K562 (cell line): ENCODE data around the gene SNX17. TPM values are rescaled to one million over a fixed set of nuclear protein-coding genes. Genes with fewer than 3 reads are reported as not detected.

Source experiments
- AFF4 ChIP-seq: sonication (generic); formaldehyde crosslinking; IDR thresholded peaks from 2 replicates; pipeline ENCODE4 v1.8.0; 2023; ENCODE audit warnings: mild to moderate bottlenecking, missing genetic modification reagents
- BCOR ChIP-seq: fragments of 450-650 bp; IDR thresholded peaks from 2 replicates; pipeline ENCODE4 v1.6.1; 2016
- CREBBP ChIP-seq: IDR thresholded peaks from one replicate; pipeline ENCODE4 v1.6.1; 2012; ENCODE audit warnings: low read depth, mild to moderate bottlenecking, control low read depth, inconsistent platforms, low read length
- GATAD2B ChIP-seq: fragments of 450-650 bp; IDR thresholded peaks from 2 replicates; pipeline ENCODE4 v1.6.1; 2017; ENCODE audit warnings: mild to moderate bottlenecking, borderline replicate concordance
- GTF2F1 ChIP-seq: IDR thresholded peaks from 2 replicates; pipeline ENCODE4 v1.6.1; 2011; ENCODE audit warnings: low read depth, low read length, improper control_type of control experiment
- HMG20A ChIP-seq: fragments of 450-650 bp; formaldehyde crosslinking; conservative IDR thresholded peaks from 2 replicates; pipeline ENCODE4 v1.4.0; 2020; ENCODE audit warnings: mild to moderate bottlenecking, mixed read lengths
- IRF2 ChIP-seq: sonication (generic); formaldehyde crosslinking; IDR thresholded peaks from 2 replicates; pipeline ENCODE4 v1.8.1; 2022; ENCODE audit warnings: mild to moderate bottlenecking, missing genetic modification reagents
- KDM4B ChIP-seq, 2 experiments: fragments of 450-650 bp in 1 of 2; sonication (generic) in 1 of 2; IDR thresholded peaks; 2 replicates each; pipeline ENCODE4 v1.6.1; 2016 to 2017; ENCODE audit warnings: borderline replicate concordance in 2 of 2, antibody characterized with exemption in 1 of 2, low read depth in 1 of 2, mild to moderate bottlenecking in 1 of 2
- KDM5B ChIP-seq: fragments of 200-600 bp; sonication (generic); IDR thresholded peaks from 2 replicates; pipeline ENCODE4 v1.6.1; 2012; ENCODE audit warnings: low read depth, mild to moderate bottlenecking, moderate library complexity, low read length, control low read depth, inconsistent platforms; ENCODE audit not compliant: insufficient replicate concordance
- PHB ChIP-seq: fragments of 250-450 bp; sonication (Bioruptor Pico); IDR thresholded peaks from 2 replicates; pipeline ENCODE4 v1.5.0; 2021
- TRIM25 ChIP-seq: fragments of 450-650 bp; IDR thresholded peaks from 2 replicates; pipeline ENCODE4 v1.7.0; 2016; ENCODE audit warnings: borderline replicate concordance
- ZBTB2 ChIP-seq: fragments of 450-650 bp; IDR thresholded peaks from 2 replicates; pipeline ENCODE4 v1.6.1; 2016; ENCODE audit warnings: antibody characterized with exemption
- ZNF232 ChIP-seq: sonication (generic); formaldehyde crosslinking; IDR thresholded peaks from 2 replicates; pipeline ENCODE4 v1.8.0; 2022; ENCODE audit warnings: mild to moderate bottlenecking, missing genetic modification reagents
- ZNF436 ChIP-seq: fragments of 250-450, 450-650 bp; sonication (Bioruptor Pico); formaldehyde crosslinking; IDR thresholded peaks from 2 replicates; pipeline ENCODE4 v1.7.0; 2020; ENCODE audit warnings: mild to moderate bottlenecking
- ZNF444 ChIP-seq: fragments of 250-450 bp; sonication (Bioruptor Pico); IDR thresholded peaks from 2 replicates; pipeline ENCODE4 v1.4.0; 2020; ENCODE audit warnings: mild to moderate bottlenecking, moderate library complexity
- ZNF561 ChIP-seq: fragments of 450-650 bp; formaldehyde crosslinking; conservative IDR thresholded peaks from 2 replicates; pipeline ENCODE4 v1.4.0; 2020; ENCODE audit warnings: mild to moderate bottlenecking, moderate library complexity
- ZZZ3 ChIP-seq: fragments of 450-650 bp; IDR thresholded peaks from 2 replicates; pipeline ENCODE4 v1.6.1; 2016; ENCODE audit warnings: antibody characterized with exemption, mild to moderate bottlenecking, moderate library complexity
- polyA plus RNA-seq, 8 experiments: library from polyadenylated mRNA; depleted of rRNA in 4 of 8; stranded (reverse) in 5 of 8; unstranded in 3 of 8; fragments of >200 nt; fragmentation: Nextera tagmentation in 2 of 8; fragmentation: Illumina TruSeq in 1 of 8; extraction: Ambion mirVana in 2 of 8; extraction: Trizol in 1 of 8; gene quantifications; 2 replicates each; pipeline versions ENCODE4 v1.2.1 to v1.2.3, GENCODE V29; 2011 to 2014; ENCODE audit warnings: inconsistent platforms in 1 of 8, missing spikeins in 1 of 8
- total RNA-seq, 7 experiments: library from RNA; depleted of rRNA in 6 of 7; stranded (reverse); fragments of >200 nt in 6 of 7; fragmentation: Illumina TruSeq in 2 of 7; extraction: Trizol in 2 of 7; gene quantifications; 2 replicates each; pipeline versions ENCODE4 v1.2.1 to v1.2.3, GENCODE V29; 2011 to 2021; ENCODE audit warnings: low replicate concordance in 1 of 7
- TF ChIP-seq, protein P1 (sequence below): sonication (generic); formaldehyde crosslinking; IDR thresholded peaks from 2 replicates; pipeline ENCODE4 v1.8.0; 2022; ENCODE audit warnings: mild to moderate bottlenecking, low read depth, missing genetic modification reagents

Gene SNX17
- total and polyA plus RNA-seq, 9 of the 15 experiments (the other 6 are each of a cell fraction or from before 2014, with no cell fraction given) = 3.0 to 75.7 (median 54.6) TPM

- TF ChIP-seq GATAD2B (no peak; the same call in 1 of the 2 replicates), TRIM25 (no peak), GTF2F1 (no peak), AFF4 (CRISPR knock-in tag) (peak; percentile 79; the same call in 1 of the 2 replicates), ZBTB2 (peak; percentile 52; the same call in 1 of the 2 replicates), ZNF444 (no peak), ZNF561 (CRISPR knock-in tag) (no peak), CREBBP (no peak), KDM4B (IDR thresholded peaks at IDR 0.05; ENCODE audit: borderline replicate concordance in 2 of 2, low read depth in 1 of 2) (peak in 1 of 2 experiments; percentile 90; a peak in 1 of 4 replicates), ZNF232 (CRISPR knock-in tag) (no peak), KDM5B (no peak), HMG20A (CRISPR knock-in tag) (no peak), ZZZ3 (no peak), ZNF436 (no peak), PHB (CRISPR knock-in tag) (no peak), BCOR (no peak), IRF2 (CRISPR knock-in tag) (no peak)
- TF ChIP-seq, protein P1, sequence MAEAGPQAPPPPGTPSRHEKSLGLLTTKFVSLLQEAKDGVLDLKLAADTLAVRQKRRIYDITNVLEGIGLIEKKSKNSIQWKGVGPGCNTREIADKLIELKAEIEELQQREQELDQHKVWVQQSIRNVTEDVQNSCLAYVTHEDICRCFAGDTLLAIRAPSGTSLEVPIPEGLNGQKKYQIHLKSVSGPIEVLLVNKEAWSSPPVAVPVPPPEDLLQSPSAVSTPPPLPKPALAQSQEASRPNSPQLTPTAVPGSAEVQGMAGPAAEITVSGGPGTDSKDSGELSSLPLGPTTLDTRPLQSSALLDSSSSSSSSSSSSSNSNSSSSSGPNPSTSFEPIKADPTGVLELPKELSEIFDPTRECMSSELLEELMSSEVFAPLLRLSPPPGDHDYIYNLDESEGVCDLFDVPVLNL (CRISPR knock-in tag) = no peak
Measured at GRCh38 chr2:27380626-27381545, 10.5 kb downstream of the SNX17 start, which contains the start of gene ZNF513 (continued).
